ENCODE measurements around the gene SORL1. TPM values are rescaled to one million over a fixed set of nuclear protein-coding genes. Genes with fewer than 3 reads are reported as not detected.

Gene SORL1
- total and polyA plus RNA-seq, 9 of the 15 experiments (the other 6 are each of a cell fraction or from before 2014, with no cell fraction given): 0.01 to 0.66 TPM; not detected in 7

DNA sequence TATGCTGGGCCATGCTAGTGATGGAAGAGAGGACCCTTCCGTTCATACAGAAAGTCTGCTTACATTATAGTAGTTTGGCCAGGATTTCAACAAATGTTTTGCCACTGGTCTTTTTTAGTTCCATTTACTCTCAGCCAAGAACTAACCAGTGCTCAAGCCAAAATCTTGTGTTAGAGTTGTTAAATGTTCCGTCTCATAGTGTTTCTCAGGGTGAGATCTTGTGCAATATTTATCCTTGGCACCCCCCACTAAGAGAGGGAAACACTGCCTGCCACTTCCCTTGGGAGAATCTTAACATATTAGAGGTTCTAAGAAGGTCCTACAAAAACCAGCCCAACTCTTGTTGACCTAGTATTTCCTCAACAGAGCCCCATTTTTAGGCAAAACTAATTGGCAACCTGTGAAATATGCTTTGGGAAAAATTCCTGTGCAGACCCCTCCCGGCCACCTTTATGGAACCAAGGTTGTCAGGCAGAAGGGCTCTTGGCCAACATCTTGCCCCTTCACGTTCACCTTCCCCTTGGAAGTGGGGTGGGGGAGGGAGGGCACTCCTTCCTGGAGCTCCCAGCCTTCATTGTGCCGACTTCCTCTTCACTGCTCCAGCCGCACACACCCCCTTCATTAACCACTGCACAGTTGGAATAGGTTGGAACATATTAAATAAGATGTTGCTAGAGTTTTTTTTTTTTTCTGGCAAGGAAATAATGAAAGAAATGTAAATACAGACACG lies 173.8 kb downstream of the SORL1 start:
- POLR2A ChIA-PET: no interaction called here
- in situ Hi-C loops (cut with MboI) (no loop called here), intact Hi-C loops (cut with micrococcal nuclease) (no loop called here)
- no peaks in the 10 kb centered on the region for H4K20me1 ChIP-seq (replicated peaks; ENCODE audit: control insufficient read depth, insufficient read depth, low read length)
- no peaks in the 10 kb centered on the region for H3K4me1 ChIP-seq (replicated peaks in 1 of 2; ENCODE audit: control insufficient read depth in 2 of 2, insufficient read depth in 2 of 2, low read length in 2 of 2)
- CTCF ChIA-PET (ENCODE audit: low intra/inter-chr PET ratio): no interaction called here
- no peak for FAIRE-seq
- no peak overlapping the region for H3K27ac ChIP-seq (ENCODE audit: extremely low read depth, low read depth, low read length)
- H3K4me2 ChIP-seq (ENCODE audit: insufficient read depth, low read length): no peak overlapping the region
- H3K27me3 ChIP-seq (ENCODE audit: control insufficient read depth in 2 of 2, insufficient read depth in 2 of 2, low read length in 2 of 2): no peaks in the 10 kb centered on the region
- BruUV-seq (replicated peaks): no TSS peak
- no peaks in the 10 kb centered on the region for H3K9me3 ChIP-seq (replicated peaks; ENCODE audit: control insufficient read depth, insufficient read depth, low read depth, low read length)
- WGBS (ENCODE audit: insufficient coverage, low coverage, missing lambda C conversion rate): 0% methylated on average over 5 of the region's 7 CpGs
- H3K9me1 ChIP-seq (ENCODE audit: control insufficient read depth, insufficient read depth, low read length): no peaks in the 10 kb centered on the region
- no peaks in the 10 kb centered on the region for H3K79me2 ChIP-seq (ENCODE audit: control insufficient read depth, insufficient read depth, low read length)
- TF ChIP-seq TCF3 (CRISPR knock-in tag; IDR thresholded peaks at IDR 0.05): no peak
- TF ChIP-seq, protein P1, sequence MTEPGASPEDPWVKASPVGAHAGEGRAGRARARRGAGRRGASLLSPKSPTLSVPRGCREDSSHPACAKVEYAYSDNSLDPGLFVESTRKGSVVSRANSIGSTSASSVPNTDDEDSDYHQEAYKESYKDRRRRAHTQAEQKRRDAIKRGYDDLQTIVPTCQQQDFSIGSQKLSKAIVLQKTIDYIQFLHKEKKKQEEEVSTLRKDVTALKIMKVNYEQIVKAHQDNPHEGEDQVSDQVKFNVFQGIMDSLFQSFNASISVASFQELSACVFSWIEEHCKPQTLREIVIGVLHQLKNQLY (CRISPR knock-in tag; conservative IDR thresholded peaks at IDR 0.05): no peak
- TF ChIP-seq, protein P2, sequence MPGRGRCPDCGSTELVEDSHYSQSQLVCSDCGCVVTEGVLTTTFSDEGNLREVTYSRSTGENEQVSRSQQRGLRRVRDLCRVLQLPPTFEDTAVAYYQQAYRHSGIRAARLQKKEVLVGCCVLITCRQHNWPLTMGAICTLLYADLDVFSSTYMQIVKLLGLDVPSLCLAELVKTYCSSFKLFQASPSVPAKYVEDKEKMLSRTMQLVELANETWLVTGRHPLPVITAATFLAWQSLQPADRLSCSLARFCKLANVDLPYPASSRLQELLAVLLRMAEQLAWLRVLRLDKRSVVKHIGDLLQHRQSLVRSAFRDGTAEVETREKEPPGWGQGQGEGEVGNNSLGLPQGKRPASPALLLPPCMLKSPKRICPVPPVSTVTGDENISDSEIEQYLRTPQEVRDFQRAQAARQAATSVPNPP (IDR thresholded peaks at IDR 0.05; ENCODE audit: borderline replicate concordance, insufficient read depth, insufficient read length): no peak
- TF ChIP-seq NCOA2 (IDR thresholded peaks at IDR 0.05; ENCODE audit: partially characterized antibody in 2 of 2): no peak
- TF ChIP-seq MAFF (IDR thresholded peaks at IDR 0.05; ENCODE audit: low read length): no peak
- TF ChIP-seq, protein P3, sequence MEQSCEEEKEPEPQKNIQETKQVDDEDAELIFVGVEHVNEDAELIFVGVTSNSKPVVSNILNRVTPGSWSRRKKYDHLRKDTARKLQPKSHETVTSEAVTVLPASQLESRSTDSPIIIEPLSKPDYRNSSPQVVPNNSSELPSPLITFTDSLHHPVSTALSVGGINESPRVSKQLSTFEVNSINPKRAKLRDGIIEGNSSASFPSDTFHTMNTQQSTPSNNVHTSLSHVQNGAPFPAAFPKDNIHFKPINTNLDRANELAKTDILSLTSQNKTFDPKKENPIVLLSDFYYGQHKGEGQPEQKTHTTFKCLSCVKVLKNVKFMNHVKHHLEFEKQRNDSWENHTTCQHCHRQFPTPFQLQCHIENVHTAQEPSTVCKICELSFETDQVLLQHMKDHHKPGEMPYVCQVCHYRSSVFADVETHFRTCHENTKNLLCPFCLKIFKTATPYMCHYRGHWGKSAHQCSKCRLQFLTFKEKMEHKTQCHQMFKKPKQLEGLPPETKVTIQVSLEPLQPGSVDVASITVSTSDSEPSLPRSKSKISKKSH (CRISPR knock-in tag; IDR thresholded peaks at IDR 0.05): no peak
- no peak for TF ChIP-seq SMARCE1 (IDR thresholded peaks at IDR 0.05)
- TF ChIP-seq, protein P4, sequence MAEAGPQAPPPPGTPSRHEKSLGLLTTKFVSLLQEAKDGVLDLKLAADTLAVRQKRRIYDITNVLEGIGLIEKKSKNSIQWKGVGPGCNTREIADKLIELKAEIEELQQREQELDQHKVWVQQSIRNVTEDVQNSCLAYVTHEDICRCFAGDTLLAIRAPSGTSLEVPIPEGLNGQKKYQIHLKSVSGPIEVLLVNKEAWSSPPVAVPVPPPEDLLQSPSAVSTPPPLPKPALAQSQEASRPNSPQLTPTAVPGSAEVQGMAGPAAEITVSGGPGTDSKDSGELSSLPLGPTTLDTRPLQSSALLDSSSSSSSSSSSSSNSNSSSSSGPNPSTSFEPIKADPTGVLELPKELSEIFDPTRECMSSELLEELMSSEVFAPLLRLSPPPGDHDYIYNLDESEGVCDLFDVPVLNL (CRISPR knock-in tag; IDR thresholded peaks at IDR 0.05; ENCODE audit: low read depth): no peak
- no peak for TF ChIP-seq STAT5B (CRISPR knock-in tag; IDR thresholded peaks at IDR 0.05)
- TF ChIP-seq, protein P5, sequence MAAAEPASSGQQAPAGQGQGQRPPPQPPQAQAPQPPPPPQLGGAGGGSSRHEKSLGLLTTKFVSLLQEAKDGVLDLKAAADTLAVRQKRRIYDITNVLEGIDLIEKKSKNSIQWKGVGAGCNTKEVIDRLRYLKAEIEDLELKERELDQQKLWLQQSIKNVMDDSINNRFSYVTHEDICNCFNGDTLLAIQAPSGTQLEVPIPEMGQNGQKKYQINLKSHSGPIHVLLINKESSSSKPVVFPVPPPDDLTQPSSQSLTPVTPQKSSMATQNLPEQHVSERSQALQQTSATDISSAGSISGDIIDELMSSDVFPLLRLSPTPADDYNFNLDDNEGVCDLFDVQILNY (CRISPR knock-in tag; IDR thresholded peaks at IDR 0.05): no peak
- no peak for TF ChIP-seq NR1H2 (CRISPR knock-in tag; IDR thresholded peaks at IDR 0.05)
- TF ChIP-seq, protein P6, sequence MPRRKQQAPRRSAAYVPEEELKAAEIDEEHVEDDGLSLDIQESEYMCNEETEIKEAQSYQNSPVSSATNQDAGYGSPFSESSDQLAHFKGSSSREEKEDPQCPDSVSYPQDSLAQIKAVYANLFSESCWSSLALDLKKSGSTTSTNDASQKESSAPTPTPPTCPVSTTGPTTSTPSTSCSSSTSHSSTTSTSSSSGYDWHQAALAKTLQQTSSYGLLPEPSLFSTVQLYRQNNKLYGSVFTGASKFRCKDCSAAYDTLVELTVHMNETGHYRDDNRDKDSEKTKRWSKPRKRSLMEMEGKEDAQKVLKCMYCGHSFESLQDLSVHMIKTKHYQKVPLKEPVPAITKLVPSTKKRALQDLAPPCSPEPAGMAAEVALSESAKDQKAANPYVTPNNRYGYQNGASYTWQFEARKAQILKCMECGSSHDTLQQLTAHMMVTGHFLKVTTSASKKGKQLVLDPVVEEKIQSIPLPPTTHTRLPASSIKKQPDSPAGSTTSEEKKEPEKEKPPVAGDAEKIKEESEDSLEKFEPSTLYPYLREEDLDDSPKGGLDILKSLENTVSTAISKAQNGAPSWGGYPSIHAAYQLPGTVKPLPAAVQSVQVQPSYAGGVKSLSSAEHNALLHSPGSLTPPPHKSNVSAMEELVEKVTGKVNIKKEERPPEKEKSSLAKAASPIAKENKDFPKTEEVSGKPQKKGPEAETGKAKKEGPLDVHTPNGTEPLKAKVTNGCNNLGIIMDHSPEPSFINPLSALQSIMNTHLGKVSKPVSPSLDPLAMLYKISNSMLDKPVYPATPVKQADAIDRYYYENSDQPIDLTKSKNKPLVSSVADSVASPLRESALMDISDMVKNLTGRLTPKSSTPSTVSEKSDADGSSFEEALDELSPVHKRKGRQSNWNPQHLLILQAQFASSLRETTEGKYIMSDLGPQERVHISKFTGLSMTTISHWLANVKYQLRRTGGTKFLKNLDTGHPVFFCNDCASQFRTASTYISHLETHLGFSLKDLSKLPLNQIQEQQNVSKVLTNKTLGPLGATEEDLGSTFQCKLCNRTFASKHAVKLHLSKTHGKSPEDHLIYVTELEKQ (CRISPR knock-in tag; IDR thresholded peaks at IDR 0.05): no peak
- no peak for TF ChIP-seq ZNF124 (CRISPR knock-in tag; IDR thresholded peaks at IDR 0.05)
- no peak overlapping the region for H3K9ac ChIP-seq (ENCODE audit: insufficient read depth in 1 of 2, low read depth in 2 of 2, low read length in 2 of 2)
- no peak overlapping the region for H3K4me3 ChIP-seq
- no peaks in the 10 kb centered on the region for H3K36me3 ChIP-seq (ENCODE audit: control insufficient read depth, insufficient read depth, low read length)
- no peak for DNase-seq (ENCODE audit: extremely low read depth in 1 of 4, low spot score in 3 of 4)
- no peak for ATAC-seq
- no peak overlapping the region for H2AFZ ChIP-seq (ENCODE audit: low read depth, low read length)
